IPS-20b (cell line): ENCODE results near the gene MIER2.
A peak's percentile ranks its signal among the peaks of the same experiment; 100 is the strongest.

Experiments used
- H3K27ac ChIP-seq: one replicate; pipeline ENCODE4 v1.5.1; 2013; ENCODE audit warnings: low read length
- H3K27me3 ChIP-seq: 2 replicates; pipeline ENCODE4 v1.6.1; 2013; ENCODE audit warnings: mild to moderate bottlenecking, low read length, inconsistent platforms; ENCODE audit not compliant: insufficient read depth
- H3K36me3 ChIP-seq: 2 replicates; pipeline ENCODE4 v1.6.1; 2013; ENCODE audit warnings: low read depth, mild to moderate bottlenecking, inconsistent platforms, low read length, moderate library complexity; ENCODE audit not compliant: insufficient read depth
- H3K4me1 ChIP-seq: 2 replicates; pipeline ENCODE4 v1.6.1; 2013; ENCODE audit warnings: mild to moderate bottlenecking, control low read depth, inconsistent platforms, low read length, moderate library complexity; ENCODE audit not compliant: insufficient read depth
- H3K4me3 ChIP-seq: 2 replicates; pipeline ENCODE4 v1.5.1; 2013; ENCODE audit warnings: mild to moderate bottlenecking, low read length, inconsistent platforms
- H3K9ac ChIP-seq: 2 replicates; pipeline ENCODE4 v1.6.1; 2013; ENCODE audit warnings: low read depth, mild to moderate bottlenecking, inconsistent platforms, low read length, moderate library complexity
- H3K9me3 ChIP-seq: 2 replicates; pipeline ENCODE4 v1.6.1; 2013; ENCODE audit warnings: mild to moderate bottlenecking, low read depth, low read length, inconsistent platforms; ENCODE audit not compliant: insufficient read depth

The MIER2 gene

DNA sequence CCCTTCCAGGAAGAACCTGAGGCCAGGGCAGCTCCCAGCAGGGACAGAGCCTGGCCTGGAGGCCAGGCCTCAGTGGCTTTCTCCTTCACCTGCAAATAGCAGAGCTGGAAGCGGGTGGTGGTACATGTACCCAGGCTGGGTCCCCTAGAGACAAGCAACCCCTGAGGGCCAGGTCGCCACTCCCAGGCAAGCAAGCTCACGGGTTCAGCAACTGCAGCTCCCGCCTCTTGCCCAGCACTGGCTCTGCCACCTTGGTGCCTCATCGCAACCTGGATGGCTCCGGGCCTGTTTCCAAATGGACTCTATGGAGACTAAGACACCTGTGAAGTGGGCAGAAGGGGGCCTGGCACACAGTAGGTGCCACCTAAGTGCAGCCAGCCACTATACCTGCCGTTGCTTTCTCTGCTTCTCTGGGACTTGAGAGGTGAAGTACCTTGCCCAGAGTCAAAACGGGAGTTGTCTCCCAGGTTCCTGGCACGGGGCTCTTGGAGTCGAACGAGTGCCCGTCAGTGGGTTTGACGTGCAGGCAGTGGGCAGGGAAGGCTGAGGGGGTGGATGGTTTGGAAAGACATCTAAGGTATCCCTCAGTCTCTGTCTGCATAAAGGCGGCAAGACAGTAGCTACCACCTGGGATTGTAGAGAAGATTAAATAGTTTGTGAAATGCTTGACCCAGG is 51.0 kb downstream of the MIER2 start:
- H3K27ac ChIP-seq: no peak overlapping the region
- H3K9me3 ChIP-seq: no peaks in the 10 kb centered on the region
- H3K9ac ChIP-seq: no peak overlapping the region
- H3K4me1 ChIP-seq: peaks cover 11% of the 10 kb centered on the region; the same call in 1 of the 2 replicates
- H3K4me3 ChIP-seq: no peak overlapping the region
- H3K36me3 ChIP-seq: no peaks in the 10 kb centered on the region
- H3K27me3 ChIP-seq: peaks cover 41% of the 10 kb centered on the region

DNA sequence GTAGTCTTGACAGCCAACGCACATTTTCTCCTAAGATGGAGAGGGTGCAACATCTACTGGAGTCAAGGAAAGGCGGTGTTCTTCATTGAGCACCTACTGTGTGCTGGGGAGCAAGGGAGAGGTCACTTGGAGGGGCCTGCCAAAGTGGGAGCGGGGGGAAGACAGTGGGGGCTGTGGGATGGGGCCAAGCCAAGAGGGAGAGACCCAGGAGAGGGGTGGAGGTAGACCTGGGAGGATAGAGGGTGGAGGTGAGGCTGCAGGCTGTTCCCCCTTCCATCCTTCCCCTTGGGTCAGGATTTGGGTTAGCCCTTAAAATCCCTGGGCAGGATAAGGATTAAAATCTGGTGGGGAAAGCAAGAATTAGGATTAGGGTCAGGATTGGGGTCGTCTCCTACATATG is 51.6 kb downstream of the MIER2 start:
- Histone ChIP-seq H3K36me3 (no peaks in the 10 kb centered on the region), H3K9me3 (no peaks in the 10 kb centered on the region), H3K27me3 (peaks cover 41% of the 10 kb centered on the region), H3K9ac (no peak overlapping the region), H3K4me3 (no peak overlapping the region), H3K27ac (no peak overlapping the region), H3K4me1 (peaks cover 16% of the 10 kb centered on the region; the same call in 1 of the 2 replicates)

DNA sequence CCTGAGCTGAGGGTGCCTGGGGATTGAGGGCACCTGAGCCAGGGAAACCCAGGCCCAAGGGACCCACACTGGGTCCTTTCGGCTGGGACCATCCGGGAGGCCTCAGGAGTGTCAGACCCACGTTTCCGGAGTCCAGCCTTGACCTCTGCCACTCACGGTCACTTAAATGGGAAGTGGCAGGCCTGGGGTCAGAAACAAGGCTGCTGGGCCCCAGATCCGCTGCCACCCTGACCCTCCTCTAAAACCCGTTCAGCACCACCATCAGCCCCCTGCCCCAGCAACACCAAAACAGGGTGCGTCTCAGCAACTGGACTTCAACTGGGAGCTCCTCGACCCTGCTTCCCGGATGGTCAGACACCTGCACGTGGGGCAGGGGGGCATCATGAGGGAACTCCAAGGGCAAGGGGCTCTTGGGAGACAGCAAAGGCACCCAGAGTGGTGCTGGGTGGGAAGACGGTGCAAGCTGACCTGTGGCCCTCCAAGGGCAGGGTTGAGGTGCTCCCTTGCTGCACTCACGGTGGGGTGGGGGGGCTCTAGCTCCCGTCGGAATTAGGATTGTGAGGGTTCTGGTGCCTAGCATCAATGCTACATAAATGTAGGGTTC is 52.2 kb downstream of the MIER2 start:
- H3K4me1 ChIP-seq: peaks cover 16% of the 10 kb centered on the region; the same call in 1 of the 2 replicates
- no peak overlapping the region for H3K9ac ChIP-seq
- no peak overlapping the region for H3K4me3 ChIP-seq
- H3K27me3 ChIP-seq: peaks cover 41% of the 10 kb centered on the region
- peaks cover 2% of the 10 kb centered on the region; the same call in 1 of the 2 replicates for H3K36me3 ChIP-seq
- no peak overlapping the region for H3K27ac ChIP-seq
- H3K9me3 ChIP-seq: no peaks in the 10 kb centered on the region

DNA sequence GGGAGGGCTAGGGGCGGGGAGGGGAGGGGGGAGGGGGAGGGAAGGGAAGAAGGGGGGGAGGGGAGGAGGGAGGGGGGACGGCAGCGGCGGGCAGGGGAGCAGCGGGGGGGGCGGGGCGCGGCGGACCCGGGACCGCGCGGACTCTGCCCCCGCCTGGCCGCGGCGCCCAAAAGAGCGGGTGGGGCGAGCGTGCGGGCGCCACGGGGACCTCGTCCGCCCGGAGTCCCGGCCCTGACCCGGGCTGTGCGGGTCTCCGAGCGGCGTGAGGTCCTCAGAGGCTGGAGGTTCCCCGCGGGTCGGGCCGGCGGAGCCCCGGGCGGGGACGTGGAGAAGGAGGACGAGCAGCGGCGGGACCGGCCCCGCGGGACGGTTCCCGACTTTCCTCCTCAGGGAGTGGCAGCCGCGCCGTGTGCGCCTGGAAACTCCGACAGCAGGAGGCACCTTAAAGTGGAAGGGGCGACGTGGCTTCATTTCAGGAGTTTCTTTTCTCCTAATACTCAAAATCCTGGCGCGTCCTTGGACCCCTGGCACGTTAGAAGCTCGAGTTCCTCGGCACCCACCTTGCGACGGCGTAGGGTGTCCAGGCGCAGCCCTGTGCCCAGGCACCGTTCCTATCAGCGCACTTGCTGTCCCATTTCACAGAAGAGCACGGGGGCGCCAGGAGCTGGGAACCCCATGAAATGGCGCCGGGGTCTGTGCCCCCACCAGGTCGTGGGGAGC is 52.9 kb downstream of the MIER2 start:
- Histone ChIP-seq H3K9ac (no peak overlapping the region), H3K4me3 (no peak overlapping the region), H3K9me3 (no peaks in the 10 kb centered on the region), H3K27ac (no peak overlapping the region), H3K36me3 (peaks cover 9% of the 10 kb centered on the region; the same call in 1 of the 2 replicates), H3K4me1 (peaks cover 16% of the 10 kb centered on the region; the same call in 1 of the 2 replicates), H3K27me3 (peaks cover 41% of the 10 kb centered on the region)

DNA sequence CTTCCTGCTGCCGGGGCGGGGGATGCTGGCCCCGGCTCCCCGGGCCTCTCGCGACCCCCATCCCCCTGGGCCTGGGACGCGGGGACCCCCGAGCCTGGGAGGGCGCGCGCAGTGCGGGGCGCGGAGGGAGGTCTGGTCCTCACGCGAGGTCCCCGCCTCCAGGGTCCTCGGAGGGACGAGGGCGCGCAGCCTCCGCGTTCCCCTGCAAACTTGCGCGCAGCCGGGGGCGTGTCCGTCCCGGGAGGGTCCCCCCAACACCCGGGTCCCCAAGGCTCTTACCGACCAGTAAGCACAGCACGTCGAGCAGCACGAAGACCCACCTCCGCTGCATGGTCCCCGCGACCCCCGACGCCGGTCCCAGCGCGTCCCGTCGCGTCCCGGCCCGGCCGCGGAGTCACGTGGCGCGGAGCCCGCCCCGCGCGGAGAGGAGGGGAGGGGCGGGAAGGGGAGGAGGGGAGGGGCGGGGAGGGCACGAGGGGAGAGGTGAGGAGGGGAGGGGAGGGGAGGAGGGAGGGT is 53.5 kb downstream of the MIER2 start, which contains the start of gene PLPP2:
PLPP2 (minus strand) TSS at position 398 of the 516 bp plus-strand sequence; CDS start at position 331, 67 bp downstream.
- Histone ChIP-seq H3K36me3 (peaks cover 15% of the 10 kb centered on the region; the same call in 1 of the 2 replicates), H3K27me3 (peaks cover 41% of the 10 kb centered on the region), H3K9me3 (no peaks in the 10 kb centered on the region), H3K4me1 (peaks cover 16% of the 10 kb centered on the region; the same call in 1 of the 2 replicates), H3K9ac (peak within 1 kb of the TSS; percentile 77), H3K4me3 (peak within 1 kb of the TSS; percentile 71), H3K27ac (peak within 1 kb of the TSS; percentile 88)

DNA sequence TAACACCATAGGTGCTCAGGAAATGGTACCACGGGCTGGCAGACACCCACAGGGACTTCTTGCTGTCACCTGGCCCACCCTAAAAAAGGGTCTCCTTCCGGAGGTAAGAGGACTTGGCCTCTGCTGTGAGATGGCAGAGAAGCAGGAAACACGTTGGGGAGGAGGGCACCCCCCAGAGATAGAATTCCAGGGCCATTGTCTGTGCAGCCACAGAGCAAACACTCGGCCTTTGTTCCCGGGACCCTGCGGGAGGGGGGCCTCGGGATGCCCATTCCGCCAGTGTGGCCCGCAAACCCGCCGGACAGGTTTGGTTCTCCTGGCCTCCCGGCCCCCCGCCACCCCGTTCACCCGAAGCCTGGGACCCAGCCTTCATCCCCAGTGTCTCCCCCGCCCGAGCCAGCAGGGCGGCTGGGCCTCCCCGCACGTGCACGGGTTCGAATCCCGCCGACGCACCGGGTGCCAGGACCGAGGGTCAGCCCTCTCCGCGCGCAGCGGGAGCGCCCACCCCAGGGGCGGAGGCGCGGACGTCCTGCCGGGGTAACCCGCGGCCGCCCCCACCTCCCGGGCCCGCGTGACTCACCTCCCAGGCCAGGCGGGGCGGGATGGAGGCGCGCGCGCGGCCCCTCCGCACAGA is 54.1 kb downstream of the MIER2 start:
- Histone ChIP-seq H3K4me3 (peak overlapping the region; percentile 71), H3K9me3 (no peaks in the 10 kb centered on the region), H3K27me3 (peaks cover 41% of the 10 kb centered on the region), H3K4me1 (peaks cover 12% of the 10 kb centered on the region; the same call in 1 of the 2 replicates), H3K27ac (peak overlapping the region; percentile 88), H3K9ac (peak overlapping the region; percentile 77), H3K36me3 (peaks cover 16% of the 10 kb centered on the region; the same call in 1 of the 2 replicates)

DNA sequence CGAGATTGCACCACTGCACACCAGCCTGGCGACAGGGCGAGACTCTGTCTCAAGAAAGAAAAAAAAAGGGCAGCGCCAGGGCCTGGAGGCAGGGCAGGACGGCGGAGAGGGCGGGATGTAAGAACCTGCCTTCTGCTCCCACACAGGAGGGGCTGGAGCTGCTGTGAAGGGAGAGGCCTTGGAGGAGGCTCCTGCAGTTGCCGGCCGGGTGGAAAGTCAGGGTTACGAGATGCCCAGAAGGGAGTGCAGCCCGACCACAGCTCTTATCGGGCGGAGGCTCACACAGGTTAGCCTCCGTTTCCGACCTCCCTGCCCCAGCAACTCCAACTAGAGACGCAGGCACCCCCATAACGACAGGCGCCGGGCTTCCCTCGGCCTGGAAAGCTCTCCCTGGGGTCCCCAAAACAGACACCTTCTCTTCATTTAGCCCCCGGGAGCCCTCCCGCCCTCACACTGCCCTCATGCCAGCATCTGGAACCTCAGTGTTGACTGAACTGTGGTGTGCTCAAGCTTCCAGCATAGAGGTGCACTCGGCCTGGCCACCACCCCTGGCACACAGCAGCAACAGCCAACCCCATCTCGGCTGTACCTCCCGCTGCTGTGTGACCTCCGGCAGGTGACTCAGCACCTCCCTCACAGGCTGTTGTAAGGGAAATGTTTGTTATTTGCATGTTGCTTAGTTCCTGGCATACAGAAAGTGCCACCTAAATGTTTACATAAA is 54.8 kb downstream of the MIER2 start:
- peak overlapping the region; percentile 71 for H3K4me3 ChIP-seq
- peak overlapping the region; percentile 77 for H3K9ac ChIP-seq
- H3K4me1 ChIP-seq: peaks cover 11% of the 10 kb centered on the region; the same call in 1 of the 2 replicates
- H3K27me3 ChIP-seq: peaks cover 38% of the 10 kb centered on the region
- H3K27ac ChIP-seq: peak overlapping the region; percentile 88
- H3K36me3 ChIP-seq: peaks cover 16% of the 10 kb centered on the region; the same call in 1 of the 2 replicates
- H3K9me3 ChIP-seq: no peaks in the 10 kb centered on the region

DNA sequence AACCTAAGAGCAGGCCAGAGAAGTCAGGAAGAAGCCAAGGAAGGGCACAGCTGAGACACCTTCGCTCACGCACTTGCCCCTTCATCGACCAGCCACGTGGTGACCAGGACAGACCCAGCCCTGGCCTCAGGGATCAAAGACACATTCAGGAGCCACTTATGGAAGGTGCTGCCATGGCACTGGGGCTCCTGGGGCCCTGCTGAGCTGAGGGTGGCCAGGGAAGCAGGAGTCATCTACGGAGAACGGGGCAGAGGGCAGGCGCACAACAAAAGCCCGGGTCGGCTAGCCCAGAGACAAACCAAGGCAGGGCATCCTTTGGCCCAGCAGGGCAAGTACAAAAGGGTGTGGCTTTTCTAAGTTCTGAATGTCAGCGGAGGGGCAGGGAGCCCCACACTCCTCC is 55.7 kb downstream of the MIER2 start:
- Histone ChIP-seq H3K4me3 (no peak overlapping the region), H3K27me3 (peaks cover 29% of the 10 kb centered on the region), H3K27ac (peak overlapping the region; percentile 61), H3K4me1 (peaks cover 11% of the 10 kb centered on the region; the same call in 1 of the 2 replicates), H3K9me3 (no peaks in the 10 kb centered on the region), H3K9ac (peak overlapping the region; percentile 77; the same call in 1 of the 2 replicates), H3K36me3 (peaks cover 16% of the 10 kb centered on the region; the same call in 1 of the 2 replicates)

DNA sequence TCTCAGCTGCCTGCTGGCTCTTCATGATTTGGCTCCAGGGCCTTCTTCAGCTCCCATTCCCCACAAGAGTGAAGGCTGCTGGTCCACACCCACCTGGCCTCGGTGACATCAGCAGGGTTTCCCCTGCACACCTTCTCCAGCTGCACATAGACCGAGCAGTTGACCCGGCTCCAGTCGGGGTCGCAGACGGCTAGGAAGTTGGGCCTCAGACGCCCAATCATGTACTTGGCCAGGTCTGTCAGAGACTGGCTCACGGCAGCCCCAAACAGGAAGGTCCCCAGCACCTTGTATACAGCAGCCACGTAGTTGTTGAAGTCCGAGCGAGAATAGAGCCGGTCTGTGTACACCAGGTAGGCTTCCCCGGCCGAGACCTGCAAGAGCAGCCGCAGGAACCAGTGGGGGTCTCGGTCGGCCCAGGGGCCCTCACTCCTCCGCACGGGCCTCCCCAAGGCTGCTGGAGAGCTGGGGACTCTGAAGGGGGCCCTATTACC is 57.2 kb downstream of the MIER2 start:
- H3K4me3 ChIP-seq: no peak overlapping the region
- peaks cover 14% of the 10 kb centered on the region for H3K27me3 ChIP-seq
- H3K9me3 ChIP-seq: no peaks in the 10 kb centered on the region
- H3K4me1 ChIP-seq: peaks cover 11% of the 10 kb centered on the region; the same call in 1 of the 2 replicates
- no peak overlapping the region for H3K9ac ChIP-seq
- no peak overlapping the region for H3K27ac ChIP-seq
- peaks cover 25% of the 10 kb centered on the region for H3K36me3 ChIP-seq

DNA sequence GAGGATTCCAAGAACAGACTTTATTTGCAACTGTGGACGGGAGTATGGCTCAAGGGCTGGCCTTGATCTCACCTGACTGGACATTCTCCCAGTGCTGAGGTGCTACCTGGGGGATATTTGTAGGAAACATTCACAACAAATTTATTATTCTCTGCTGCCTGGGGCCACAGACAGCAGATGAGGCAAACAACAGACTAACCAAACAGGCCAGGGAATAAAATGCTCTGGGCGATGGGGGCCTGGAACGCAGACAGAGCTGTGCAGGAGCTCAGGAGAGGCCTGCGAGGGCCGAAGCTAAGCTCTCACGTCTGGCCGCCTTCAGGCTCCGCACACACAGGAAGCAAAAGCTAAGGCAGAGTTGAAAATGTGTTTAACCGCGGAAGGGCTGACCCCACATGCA is 61.2 kb downstream of the MIER2 start:
- H3K27me3 ChIP-seq: no peaks in the 10 kb centered on the region
- H3K36me3 ChIP-seq: peaks cover 48% of the 10 kb centered on the region
- H3K27ac ChIP-seq: no peak overlapping the region
- no peak overlapping the region for H3K9ac ChIP-seq
- no peaks in the 10 kb centered on the region for H3K9me3 ChIP-seq
- no peak overlapping the region for H3K4me3 ChIP-seq
- H3K4me1 ChIP-seq: peaks cover 3% of the 10 kb centered on the region; the same call in 1 of the 2 replicates
